ENCODE data around the gene BZW1.
A peak's percentile ranks its signal among the peaks of the same experiment; 100 is the strongest.
"Not testable (repeated sequence)": the region's sequence is repeated elsewhere in the genome, so short reads cannot be mapped to it uniquely, and the experiment has no call there.

BZW1 gene

GRCh38 chr2:200794143-200794542 lies 17.6 kb upstream of the BZW1 start:
- no peak for DNase-seq

- DNase-seq: peak; percentile 69 to 76
Observed at GRCh38 chr2:200795028-200795440, 16.7 kb upstream of the BZW1 start.

GRCh38 chr2:200796561-200796960 lies 15.1 kb upstream of the BZW1 start:
- DNase-seq: peak in 1 of 2 experiments; percentile 14

- peak; percentile 74 to 79 for DNase-seq
Observed at GRCh38 chr2:200797242-200797770, 14.4 kb upstream of the BZW1 start.

- DNase-seq: no peak
Observed at GRCh38 chr2:200798514-200798913, 13.2 kb upstream of the BZW1 start.

GRCh38 chr2:200800458-200800857 lies 11.3 kb upstream of the BZW1 start:
- no peak for DNase-seq

- not testable (repeated sequence) for DNase-seq
Observed at GRCh38 chr2:200801431-200801830, 10.3 kb upstream of the BZW1 start.

- DNase-seq: no peak
Observed at GRCh38 chr2:200809506-200810251, 2.0 kb upstream of the BZW1 start.

GRCh38 chr2:200810252-200810997 lies 1.3 kb upstream of the BZW1 start:
- DNase-seq: peak; percentile 26 to 32

- no peak for DNase-seq
Observed at GRCh38 chr2:200810998-200811332, 745 bp upstream of the BZW1 start.

GRCh38 chr2:200812122-200813022 lies 662 bp downstream of the BZW1 start:
- peak; percentile 52 to 60 for DNase-seq

GRCh38 chr2:200814276-200814815 lies 2.6 kb downstream of the BZW1 start:
- no peak for DNase-seq

- no peak for DNase-seq
Observed at GRCh38 chr2:200814917-200815316, 3.2 kb downstream of the BZW1 start.

GRCh38 chr2:200818732-200819131 lies 7.0 kb downstream of the BZW1 start:
- DNase-seq: not testable (repeated sequence)

- DNase-seq: no peak
Observed at GRCh38 chr2:200820573-200821234, 9.0 kb downstream of the BZW1 start.

GRCh38 chr2:200821686-200822245 lies 10.1 kb downstream of the BZW1 start:
- no peak for DNase-seq

- DNase-seq: no peak
Observed at GRCh38 chr2:200828104-200828503, 16.4 kb downstream of the BZW1 start.

GRCh38 chr2:200828572-200829257 lies 17.0 kb downstream of the BZW1 start:
- DNase-seq: no peak

GRCh38 chr2:200829258-200829655 lies 17.5 kb downstream of the BZW1 start:
- no peak for DNase-seq

- DNase-seq: no peak
Observed at GRCh38 chr2:200834701-200835100, 23.0 kb downstream of the BZW1 start.

GRCh38 chr2:200839513-200839912 lies 27.8 kb downstream of the BZW1 start:
- no peak for DNase-seq

Measured in AML-193 (cell line).